PC-9 (cell line): Measurements from ENCODE around the gene FUBP3. TPM values are rescaled to one million over a fixed set of nuclear protein-coding genes. Genes with fewer than 3 reads are reported as not detected.

Source experiments
- BruUV-seq: library from RNA; stranded (reverse); fragments of 400-500 nt; replicated peaks from 2 replicates; lab custom pipeline; 2021; lab: Mats Ljungman, UMichigan
- CTCF ChIA-PET: fragments of 300-600 bp; sonication (Branson Sonifier 250); formaldehyde crosslinking; loops from one replicate; lab custom pipeline; 2022; ENCODE audit warnings: antibody characterized with exemption; lab: Charles Lee
- POLR2A ChIA-PET: fragments of 300-600 bp; sonication (Branson Sonifier 250); formaldehyde crosslinking; loops from one replicate; lab custom pipeline; 2022; ENCODE audit warnings: antibody characterized with exemption; ENCODE audit not compliant: unreplicated experiment; lab: Charles Lee
- DNase-seq, 2 experiments: peaks; one replicate each; pipeline versions ENCODE4 v3.0.0 to v3.0.0-alpha.2; 2015 to 2022; ENCODE audit warnings: mixed read lengths in 1 of 2
- H2AFZ ChIP-seq: fragments of 200-600 bp; sonication (generic); 2 replicates; pipeline ENCODE4 v1.8.1; 2017; ENCODE audit warnings: antibody characterized with exemption
- H3F3A ChIP-seq: fragments of 200-600 bp; sonication (generic); 2 replicates; pipeline ENCODE4 v1.8.1; 2017; ENCODE audit warnings: antibody characterized with exemption, mild to moderate bottlenecking, low read depth; ENCODE audit not compliant: insufficient read depth
- H3K27ac ChIP-seq: fragments of 200-600 bp; sonication (generic); 2 replicates; pipeline ENCODE4 v1.6.1; 2016; ENCODE audit warnings: mixed run types
- H3K27me3 ChIP-seq: fragments of 200-600 bp; sonication (generic); 2 replicates; pipeline ENCODE4 v1.6.1; 2016; ENCODE audit warnings: low read depth, mixed run types; ENCODE audit not compliant: insufficient read depth
- H3K36me3 ChIP-seq: fragments of 200-600 bp; sonication (generic); 2 replicates; pipeline ENCODE4 v1.6.1; 2016; ENCODE audit warnings: low read depth, mixed run types
- H3K4me1 ChIP-seq: fragments of 200-600 bp; sonication (generic); replicated peaks from 2 replicates; pipeline ENCODE4 v1.6.1; 2016; ENCODE audit warnings: mixed run types; ENCODE audit not compliant: insufficient read depth
- H3K4me2 ChIP-seq: fragments of 200-600 bp; sonication (generic); 2 replicates; pipeline ENCODE4 v1.6.1; 2017; ENCODE audit warnings: mixed run types
- H3K4me3 ChIP-seq: fragments of 200-600 bp; sonication (generic); 2 replicates; pipeline ENCODE4 v1.6.1; 2016; ENCODE audit warnings: mixed run types
- H3K79me2 ChIP-seq: fragments of 200-600 bp; sonication (generic); 2 replicates; pipeline ENCODE4 v1.6.1; 2017; ENCODE audit warnings: low read depth, mixed run types
- H3K9me2 ChIP-seq: fragments of 200-600 bp; sonication (generic); 2 replicates; pipeline ENCODE4 v1.8.1; 2017; ENCODE audit warnings: mild to moderate bottlenecking; ENCODE audit not compliant: insufficient read depth
- H3K9me3 ChIP-seq: fragments of 200-600 bp; sonication (generic); 2 replicates; pipeline ENCODE4 v1.8.1; 2016; ENCODE audit warnings: low read depth; ENCODE audit not compliant: insufficient read depth
- H4K20me1 ChIP-seq: fragments of 200-600 bp; sonication (generic); 2 replicates; pipeline ENCODE4 v1.8.1; 2017; ENCODE audit not compliant: insufficient read depth
- CTCF ChIP-seq: fragments of 200-600 bp; sonication (generic); conservative IDR thresholded peaks from 2 replicates; pipeline ENCODE4 v1.6.1; 2017; ENCODE audit warnings: mixed run types, antibody characterized with exemption, mild to moderate bottlenecking, moderate library complexity
- EZH2 ChIP-seq: fragments of 200-600 bp; sonication (generic); IDR thresholded peaks from 2 replicates; pipeline ENCODE4 v1.8.0; 2017; ENCODE audit warnings: antibody characterized with exemption, low read depth
- intact Hi-C: fragments of 100-400 bp; cut with micrococcal nuclease; formaldehyde crosslinking; loops from one replicate; pipeline ENCODE4 v1.10.0; 2022; ENCODE audit not compliant: unreplicated experiment
- total RNA-seq: library from RNA; stranded (reverse); gene quantifications from 2 replicates; pipeline ENCODE4 v1.2.3, GENCODE V29; 2021

The FUBP3 gene
- total RNA-seq, 1 experiment from 2014 or later = 75.6 TPM

- no TSS peak for BruUV-seq
- no peak overlapping the region for H3K4me3 ChIP-seq
- no peaks in the 10 kb centered on the region for H3K4me1 ChIP-seq
- no peak overlapping the region for H3K27ac ChIP-seq
- POLR2A ChIA-PET = no interaction called here
- no peaks in the 10 kb centered on the region for H3K9me2 ChIP-seq
- no peaks in the 10 kb centered on the region for H3K9me3 ChIP-seq
- TF ChIP-seq CTCF (no peak), EZH2 (no peak)
- peaks cover 5% of the 10 kb centered on the region; the same call in 1 of the 2 replicates for H3K36me3 ChIP-seq
- no peak overlapping the region for H2AFZ ChIP-seq
- H4K20me1 ChIP-seq = no peaks in the 10 kb centered on the region
- H3K4me2 ChIP-seq = no peak overlapping the region
- intact Hi-C loops = no loop called here
- CTCF ChIA-PET = interaction anchor here (0.6 kb wide), 1 partner anchor 171 kb away, joined by 4 read pairs; no protein-coding TSS in a partner anchor
- DNase-seq = no peak
- no peaks in the 10 kb centered on the region for H3F3A ChIP-seq
- H3K79me2 ChIP-seq = no peaks in the 10 kb centered on the region
- H3K27me3 ChIP-seq = no peaks in the 10 kb centered on the region
Observed at GRCh38 chr9:130629443-130630070, 50.2 kb downstream of the FUBP3 start.

DNA sequence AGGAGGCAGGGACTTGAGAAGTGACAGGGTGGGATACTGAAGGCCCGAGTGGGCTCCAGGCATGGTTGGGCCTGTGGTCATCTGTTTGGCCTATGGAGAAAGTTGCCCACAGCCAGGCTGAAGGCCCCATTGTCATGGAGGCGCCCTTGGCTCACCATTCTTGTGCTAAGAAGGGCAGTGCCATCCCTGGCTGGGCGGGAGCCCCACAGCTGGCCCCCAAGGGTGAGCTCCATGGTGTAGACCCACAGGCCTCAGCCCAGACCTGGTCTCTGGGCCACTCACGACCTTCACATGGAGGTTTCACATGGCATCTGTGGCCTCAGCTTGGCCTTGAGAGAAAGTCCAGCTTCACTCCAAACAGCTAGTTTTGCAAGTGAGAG is 50.7 kb downstream of the FUBP3 start:
- Histone ChIP-seq H2AFZ (no peak overlapping the region), H3K79me2 (no peaks in the 10 kb centered on the region), H3K36me3 (peaks cover 5% of the 10 kb centered on the region; the same call in 1 of the 2 replicates), H3K4me3 (no peak overlapping the region), H3K4me1 (no peaks in the 10 kb centered on the region), H3K9me3 (no peaks in the 10 kb centered on the region), H3F3A (no peaks in the 10 kb centered on the region), H3K4me2 (no peak overlapping the region), H4K20me1 (no peaks in the 10 kb centered on the region), H3K27me3 (no peaks in the 10 kb centered on the region), H3K9me2 (no peaks in the 10 kb centered on the region), H3K27ac (no peak overlapping the region)
- ChIA-PET CTCF (no interaction called here), POLR2A (no interaction called here)
- no peak for TF ChIP-seq CTCF
- intact Hi-C loops = no loop called here
- BruUV-seq = no TSS peak
- DNase-seq = no peak

DNA sequence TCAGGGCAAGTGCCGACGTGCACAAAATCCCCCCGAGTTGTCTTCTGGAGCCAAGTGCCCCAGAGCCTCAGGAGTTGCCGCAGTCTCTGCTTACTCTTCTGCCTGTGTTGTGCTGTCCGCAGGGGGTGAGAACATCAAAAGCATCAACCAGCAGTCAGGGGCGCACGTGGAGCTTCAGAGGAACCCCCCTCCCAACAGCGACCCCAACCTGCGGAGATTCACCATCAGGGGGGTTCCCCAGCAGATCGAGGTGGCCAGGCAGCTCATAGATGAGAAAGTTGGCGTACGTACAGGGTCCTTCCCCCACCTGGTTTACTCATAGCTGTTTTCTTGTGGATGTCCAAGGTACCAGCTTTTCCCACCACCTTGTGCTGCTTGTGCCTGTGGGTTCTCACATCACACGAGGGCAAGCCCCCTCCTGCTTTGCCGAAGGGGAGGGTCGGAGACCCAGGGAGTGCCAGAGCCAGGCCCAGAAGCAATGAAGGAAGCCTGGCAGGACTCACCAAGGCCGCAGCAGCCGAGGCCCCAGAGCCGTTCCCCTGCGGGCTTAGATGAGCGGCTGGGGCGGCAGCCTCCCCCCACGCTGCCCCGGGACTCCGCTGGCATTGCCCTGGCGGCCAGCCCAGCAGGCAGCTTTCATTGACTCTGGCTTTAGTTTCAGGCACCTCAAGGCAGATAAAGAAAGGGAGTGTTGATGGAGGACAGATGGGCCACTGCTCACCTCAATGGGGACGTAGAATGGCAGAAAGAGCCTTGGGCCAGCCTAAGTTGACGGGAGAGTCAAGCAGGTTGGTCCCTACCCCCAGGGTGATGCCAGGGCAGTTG is 51.3 kb downstream of the FUBP3 start:
- Histone ChIP-seq H3K27me3 (no peaks in the 10 kb centered on the region), H3F3A (no peaks in the 10 kb centered on the region), H3K9me2 (no peaks in the 10 kb centered on the region), H3K9me3 (no peaks in the 10 kb centered on the region), H4K20me1 (no peaks in the 10 kb centered on the region), H3K4me1 (no peaks in the 10 kb centered on the region), H3K79me2 (no peaks in the 10 kb centered on the region), H3K27ac (no peak overlapping the region), H3K4me2 (no peak overlapping the region), H2AFZ (no peak overlapping the region), H3K4me3 (no peak overlapping the region), H3K36me3 (peaks cover 1% of the 10 kb centered on the region; the same call in 1 of the 2 replicates)
- POLR2A ChIA-PET = no interaction called here
- DNase-seq = no peak
- BruUV-seq = no TSS peak
- TF ChIP-seq EZH2 (no peak), CTCF (no peak)
- CTCF ChIA-PET = no interaction called here
- intact Hi-C loops = no loop called here
